ENCODE measurements around the gene DOK6. TPM values are rescaled to one million over a fixed set of nuclear protein-coding genes. Genes with fewer than 3 reads are reported as not detected.

DOK6 gene
- total RNA-seq, 5 donors from 2014 or later (not counting 1 experiment from before 2014, with no cell fraction given), result 0.03 TPM; not detected in 4

DNA sequence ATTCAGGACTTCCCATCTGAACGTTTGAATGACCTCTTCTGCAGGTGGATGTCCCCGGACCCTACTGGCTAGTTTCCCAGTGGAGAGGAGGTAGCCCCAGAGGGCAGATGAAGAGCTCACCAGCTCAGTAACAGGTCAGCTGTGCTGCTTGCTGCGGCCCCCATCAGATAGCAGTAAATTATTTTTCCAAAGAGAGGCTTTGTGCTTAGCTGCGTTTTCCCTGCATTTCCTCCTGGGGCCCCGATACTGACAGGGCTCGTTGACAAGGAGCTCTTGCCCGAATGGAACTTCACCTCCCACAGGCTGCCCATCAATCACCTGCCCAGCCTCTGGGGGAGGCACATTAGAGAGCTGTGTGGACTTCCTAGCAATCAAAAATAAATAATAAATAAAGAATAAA is 185.8 kb downstream of the DOK6 start:
- peaks cover 2 to 3% of the 10 kb centered on the region in 2 donors for H3K27me3 Mint-ChIP-seq
- no peak overlapping the region for H3K4me3 ChIP-seq (ENCODE audit: control insufficient read depth in 1 of 2, extremely low read depth in 1 of 2, low read length in 1 of 2)
- no peak overlapping the region for H3K27ac ChIP-seq (ENCODE audit: low read length)
- POLR2A ChIA-PET, result interaction anchor here in 1 of 2 donors (0.6 kb wide), 1 partner anchor 313 kb away, joined by 3 read pairs; no protein-coding TSS in a partner anchor
- CTCF ChIA-PET, result no interaction called here
- no peaks in the 10 kb centered on the region for H3K4me1 Mint-ChIP-seq
- H3K9me3 ChIP-seq, result no peaks in the 10 kb centered on the region
- no peak for ATAC-seq (replicated peaks in 1 of 4)
- H3K9me3 Mint-ChIP-seq, result no peaks in the 10 kb centered on the region
- no peaks in the 10 kb centered on the region for H3K36me3 Mint-ChIP-seq
- H3K4me1 ChIP-seq (ENCODE audit: control insufficient read depth in 1 of 2, extremely low read depth in 1 of 2, insufficient read depth in 2 of 2, low read length in 2 of 2), result no peaks in the 10 kb centered on the region
- no peak overlapping the region for H3K27ac Mint-ChIP-seq
- H3K36me3 ChIP-seq (ENCODE audit: control insufficient read depth in 2 of 2, extremely low read depth in 1 of 2, insufficient read depth in 1 of 2, low read length in 1 of 2), result no peaks in the 10 kb centered on the region
- 67% methylated on average over 2 of the region's 7 CpGs for WGBS (ENCODE audit: insufficient coverage)
- peaks cover 0 to 6% of the 10 kb centered on the region in 2 experiments for H3K27me3 ChIP-seq (replicated peaks in 1 of 2; ENCODE audit: control insufficient read depth in 2 of 2, extremely low read depth in 1 of 2, insufficient read depth in 2 of 2, low read length in 1 of 2)
- H3K4me3 Mint-ChIP-seq, result no peak overlapping the region
- no peak for DNase-seq

DNA sequence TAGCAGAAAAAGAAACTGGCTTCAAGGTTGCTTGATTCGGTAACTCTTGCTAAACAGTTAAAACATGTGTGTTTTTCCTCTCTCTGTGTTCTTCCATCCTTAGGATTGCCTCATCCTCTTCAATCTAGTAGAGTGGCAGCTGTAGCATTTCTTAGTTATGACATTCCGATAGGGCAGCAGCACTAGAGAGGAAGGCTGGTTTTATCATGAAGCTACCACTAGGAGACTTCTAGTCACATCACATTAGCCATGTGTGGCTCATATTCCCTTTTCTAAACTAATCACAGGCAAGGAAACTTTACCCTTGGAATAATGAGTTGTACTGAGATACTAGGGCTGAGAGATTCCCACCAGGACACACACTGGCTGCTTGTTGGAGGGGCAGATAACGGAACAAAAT is 187.6 kb downstream of the DOK6 start:
- Histone ChIP-seq H3K9me3 (no peaks in the 10 kb centered on the region), H3K4me3 (ENCODE audit: control insufficient read depth in 1 of 2, extremely low read depth in 1 of 2, low read length in 1 of 2) (no peak overlapping the region), H3K4me1 (ENCODE audit: control insufficient read depth in 1 of 2, extremely low read depth in 1 of 2, insufficient read depth in 2 of 2, low read length in 2 of 2) (no peaks in the 10 kb centered on the region), H3K36me3 (ENCODE audit: control insufficient read depth in 2 of 2, extremely low read depth in 1 of 2, insufficient read depth in 1 of 2, low read length in 1 of 2) (no peaks in the 10 kb centered on the region), H3K27me3 (replicated peaks in 1 of 2; ENCODE audit: control insufficient read depth in 2 of 2, extremely low read depth in 1 of 2, insufficient read depth in 2 of 2, low read length in 1 of 2) (peaks cover 0 to 6% of the 10 kb centered on the region in 2 experiments), H3K27ac (ENCODE audit: low read length) (no peak overlapping the region)
- POLR2A ChIA-PET, result no interaction called here
- no peak for DNase-seq
- H3K9me3 Mint-ChIP-seq, result no peaks in the 10 kb centered on the region
- H3K36me3 Mint-ChIP-seq, result no peaks in the 10 kb centered on the region
- CTCF ChIA-PET, result no interaction called here
- no peak for ATAC-seq (replicated peaks in 1 of 4)
- H3K27ac Mint-ChIP-seq, result no peak overlapping the region
- no CpG with 5 or more reads among the region's 3 CpGs for WGBS (ENCODE audit: insufficient coverage)
- H3K27me3 Mint-ChIP-seq, result peaks cover 2 to 3% of the 10 kb centered on the region in 2 donors
- H3K4me1 Mint-ChIP-seq, result no peaks in the 10 kb centered on the region
- H3K4me3 Mint-ChIP-seq, result no peak overlapping the region

DNA sequence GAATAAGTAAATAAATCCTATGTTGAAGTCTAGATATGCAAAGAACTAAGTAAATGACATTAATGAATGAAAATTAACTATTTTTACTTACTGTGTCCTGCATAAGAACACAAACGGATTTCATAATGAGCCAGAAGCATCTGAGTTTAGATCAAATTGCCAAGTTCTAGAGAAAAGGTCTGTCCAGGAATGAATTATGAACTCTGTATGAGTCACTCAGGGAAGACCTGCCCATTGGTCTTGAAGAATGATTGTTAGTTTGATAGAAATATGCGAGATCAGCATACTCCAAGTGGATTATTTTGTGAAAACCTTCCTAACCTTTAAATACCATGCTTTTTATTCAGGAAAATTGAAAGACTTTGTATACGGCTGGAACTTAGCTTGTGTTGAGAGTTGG is 189.5 kb downstream of the DOK6 start:
- peaks cover 0 to 4% (median 0%) of the 10 kb centered on the region in 3 donors for H3K9me3 Mint-ChIP-seq
- ATAC-seq (replicated peaks in 1 of 4) (no peak), DNase-seq (no peak)
- Histone ChIP-seq H3K4me3 (ENCODE audit: control insufficient read depth in 1 of 2, extremely low read depth in 1 of 2, low read length in 1 of 2) (no peak overlapping the region), H3K36me3 (ENCODE audit: control insufficient read depth in 2 of 2, extremely low read depth in 1 of 2, insufficient read depth in 1 of 2, low read length in 1 of 2) (no peaks in the 10 kb centered on the region), H3K27ac (ENCODE audit: low read length) (no peak overlapping the region), H3K9me3 (no peaks in the 10 kb centered on the region), H3K27me3 (replicated peaks in 1 of 2; ENCODE audit: control insufficient read depth in 2 of 2, extremely low read depth in 1 of 2, insufficient read depth in 2 of 2, low read length in 1 of 2) (peaks cover 0 to 3% of the 10 kb centered on the region in 2 experiments), H3K4me1 (ENCODE audit: control insufficient read depth in 1 of 2, extremely low read depth in 1 of 2, insufficient read depth in 2 of 2, low read length in 2 of 2) (no peaks in the 10 kb centered on the region)
- no peak overlapping the region for H3K4me3 Mint-ChIP-seq
- POLR2A ChIA-PET, result no interaction called here
- CTCF ChIA-PET, result no interaction called here
- H3K36me3 Mint-ChIP-seq, result no peaks in the 10 kb centered on the region
- H3K27ac Mint-ChIP-seq, result no peak overlapping the region
- no CpG with 5 or more reads among the region's 3 CpGs for WGBS (ENCODE audit: insufficient coverage)
- no peaks in the 10 kb centered on the region for H3K4me1 Mint-ChIP-seq
- peaks cover 2 to 3% of the 10 kb centered on the region in 2 donors for H3K27me3 Mint-ChIP-seq

DNA sequence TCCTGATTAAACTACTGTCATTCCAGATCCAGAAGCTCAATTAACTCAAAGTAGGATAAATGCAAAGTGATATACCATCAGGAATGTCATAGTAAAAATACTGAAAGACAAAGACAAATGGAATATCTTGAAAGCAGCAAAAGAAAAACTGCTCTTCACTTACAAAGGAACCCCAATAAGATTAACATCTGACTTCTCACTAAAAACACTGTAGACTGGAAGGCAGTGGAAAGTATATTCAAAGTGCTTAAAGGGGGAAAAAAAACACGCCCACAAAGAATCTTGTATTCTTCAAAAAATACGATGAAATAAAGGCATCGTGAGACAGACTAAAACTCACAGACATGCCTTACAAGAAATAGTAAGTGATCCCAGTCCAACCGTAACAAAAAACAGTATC is 195.7 kb downstream of the DOK6 start:
- peaks cover 2 to 18% (median 3%) of the 10 kb centered on the region in 3 donors for H3K9me3 Mint-ChIP-seq
- POLR2A ChIA-PET, result interaction anchor here in 1 of 2 donors (0.5 kb wide), 1 partner anchor 34 kb away, joined by 3 read pairs; no protein-coding TSS in a partner anchor
- Histone ChIP-seq H3K36me3 (ENCODE audit: control insufficient read depth in 2 of 2, extremely low read depth in 1 of 2, insufficient read depth in 1 of 2, low read length in 1 of 2) (no peaks in the 10 kb centered on the region), H3K4me1 (ENCODE audit: control insufficient read depth in 1 of 2, extremely low read depth in 1 of 2, insufficient read depth in 2 of 2, low read length in 2 of 2) (no peaks in the 10 kb centered on the region), H3K4me3 (ENCODE audit: control insufficient read depth in 1 of 2, extremely low read depth in 1 of 2, low read length in 1 of 2) (no peak overlapping the region), H3K27me3 (replicated peaks in 1 of 2; ENCODE audit: control insufficient read depth in 2 of 2, extremely low read depth in 1 of 2, insufficient read depth in 2 of 2, low read length in 1 of 2) (no peaks in the 10 kb centered on the region), H3K9me3 (no peaks in the 10 kb centered on the region), H3K27ac (ENCODE audit: low read length) (no peak overlapping the region)
- WGBS (ENCODE audit: insufficient coverage), result no CpG with 5 or more reads among the region's 4 CpGs
- no peak for ATAC-seq (replicated peaks in 1 of 4)
- no peak overlapping the region for H3K4me3 Mint-ChIP-seq
- CTCF ChIA-PET, result interaction anchor here in 1 of 2 donors (0.7 kb wide), 1 partner anchor 322 kb away, joined by 3 read pairs; no protein-coding TSS in a partner anchor
- no peak for DNase-seq
- H3K27me3 Mint-ChIP-seq, result peaks cover 0 to 3% of the 10 kb centered on the region in 2 donors
- H3K4me1 Mint-ChIP-seq, result no peaks in the 10 kb centered on the region
- H3K27ac Mint-ChIP-seq, result no peak overlapping the region
- H3K36me3 Mint-ChIP-seq, result no peaks in the 10 kb centered on the region

DNA sequence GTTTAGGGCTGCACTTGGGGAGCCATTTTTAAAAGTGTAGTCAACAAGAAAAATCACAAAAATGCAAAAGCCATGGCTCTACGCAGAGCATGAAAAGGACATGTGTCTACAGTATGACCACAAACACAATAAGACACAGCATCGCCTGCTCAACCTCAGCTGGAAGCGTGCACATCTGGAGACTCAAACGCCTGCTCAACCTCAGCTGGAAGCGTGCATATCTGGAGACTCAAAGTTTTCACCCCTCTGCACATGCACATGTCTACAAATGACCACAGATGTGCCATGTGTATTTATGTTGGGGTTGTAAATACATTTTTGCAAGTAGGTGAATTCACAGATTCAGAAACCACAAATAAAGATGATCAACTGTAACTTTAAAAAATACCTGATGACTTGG is 196.9 kb downstream of the DOK6 start:
- POLR2A ChIA-PET, result no interaction called here
- no peaks in the 10 kb centered on the region for H3K9me3 ChIP-seq
- peaks cover 2 to 18% (median 3%) of the 10 kb centered on the region in 3 donors for H3K9me3 Mint-ChIP-seq
- no peak overlapping the region for H3K27ac Mint-ChIP-seq
- DNase-seq (no peak), ATAC-seq (replicated peaks in 1 of 4) (no peak)
- no peaks in the 10 kb centered on the region for H3K27me3 ChIP-seq (replicated peaks in 1 of 2; ENCODE audit: control insufficient read depth in 2 of 2, extremely low read depth in 1 of 2, insufficient read depth in 2 of 2, low read length in 1 of 2)
- CTCF ChIA-PET, result no interaction called here
- no peak overlapping the region for H3K4me3 Mint-ChIP-seq
- H3K4me1 Mint-ChIP-seq, result no peaks in the 10 kb centered on the region
- H3K27ac ChIP-seq (ENCODE audit: low read length), result no peak overlapping the region
- H3K4me3 ChIP-seq (ENCODE audit: control insufficient read depth in 1 of 2, extremely low read depth in 1 of 2, low read length in 1 of 2), result no peak overlapping the region
- H3K36me3 ChIP-seq (ENCODE audit: control insufficient read depth in 2 of 2, extremely low read depth in 1 of 2, insufficient read depth in 1 of 2, low read length in 1 of 2), result no peaks in the 10 kb centered on the region
- H3K27me3 Mint-ChIP-seq, result peaks cover 0 to 3% of the 10 kb centered on the region in 2 donors
- no peaks in the 10 kb centered on the region for H3K36me3 Mint-ChIP-seq
- H3K4me1 ChIP-seq (ENCODE audit: control insufficient read depth in 1 of 2, extremely low read depth in 1 of 2, insufficient read depth in 2 of 2, low read length in 2 of 2), result no peaks in the 10 kb centered on the region
- WGBS (ENCODE audit: insufficient coverage), result 100% methylated on average over 3 of the region's 5 CpGs

DNA sequence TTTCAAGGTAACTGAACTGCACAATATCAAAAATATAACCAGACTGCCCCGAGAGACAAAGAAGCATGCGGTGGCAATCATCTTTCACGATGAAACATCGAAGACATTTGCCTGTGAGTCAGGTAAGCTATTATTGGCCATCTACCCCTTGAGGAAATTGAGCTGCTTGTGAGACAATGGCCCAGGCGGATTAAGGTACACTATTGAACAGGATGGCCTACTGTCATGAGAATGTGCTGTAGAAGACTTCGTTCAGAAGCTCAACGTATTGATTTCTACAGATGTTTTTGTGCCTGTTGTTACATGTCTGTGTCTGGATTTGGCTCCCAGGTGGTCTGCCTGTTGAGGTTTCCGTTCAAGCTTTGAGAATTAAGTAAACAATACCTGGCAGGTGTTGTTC is 198.7 kb downstream of the DOK6 start:
- no peaks in the 10 kb centered on the region for H3K36me3 Mint-ChIP-seq
- no peaks in the 10 kb centered on the region for H3K36me3 ChIP-seq (ENCODE audit: control insufficient read depth in 2 of 2, extremely low read depth in 1 of 2, insufficient read depth in 1 of 2, low read length in 1 of 2)
- 91% methylated on average over 5 of the region's 8 CpGs for WGBS (ENCODE audit: insufficient coverage)
- no peak overlapping the region for H3K27ac ChIP-seq (ENCODE audit: low read length)
- ChIA-PET POLR2A (no interaction called here), CTCF (no interaction called here)
- H3K9me3 Mint-ChIP-seq, result peaks cover 2 to 18% (median 3%) of the 10 kb centered on the region in 3 donors
- H3K9me3 ChIP-seq, result no peaks in the 10 kb centered on the region
- H3K27me3 Mint-ChIP-seq, result peaks cover 0 to 3% of the 10 kb centered on the region in 2 donors
- no peaks in the 10 kb centered on the region for H3K27me3 ChIP-seq (replicated peaks in 1 of 2; ENCODE audit: control insufficient read depth in 2 of 2, extremely low read depth in 1 of 2, insufficient read depth in 2 of 2, low read length in 1 of 2)
- no peak overlapping the region for H3K4me3 Mint-ChIP-seq
- H3K4me1 ChIP-seq (ENCODE audit: control insufficient read depth in 1 of 2, extremely low read depth in 1 of 2, insufficient read depth in 2 of 2, low read length in 2 of 2), result no peaks in the 10 kb centered on the region
- no peak overlapping the region for H3K4me3 ChIP-seq (ENCODE audit: control insufficient read depth in 1 of 2, extremely low read depth in 1 of 2, low read length in 1 of 2)
- DNase-seq, result no peak
- no peaks in the 10 kb centered on the region for H3K4me1 Mint-ChIP-seq
- ATAC-seq (replicated peaks in 1 of 4), result no peak
- no peak overlapping the region for H3K27ac Mint-ChIP-seq

DNA sequence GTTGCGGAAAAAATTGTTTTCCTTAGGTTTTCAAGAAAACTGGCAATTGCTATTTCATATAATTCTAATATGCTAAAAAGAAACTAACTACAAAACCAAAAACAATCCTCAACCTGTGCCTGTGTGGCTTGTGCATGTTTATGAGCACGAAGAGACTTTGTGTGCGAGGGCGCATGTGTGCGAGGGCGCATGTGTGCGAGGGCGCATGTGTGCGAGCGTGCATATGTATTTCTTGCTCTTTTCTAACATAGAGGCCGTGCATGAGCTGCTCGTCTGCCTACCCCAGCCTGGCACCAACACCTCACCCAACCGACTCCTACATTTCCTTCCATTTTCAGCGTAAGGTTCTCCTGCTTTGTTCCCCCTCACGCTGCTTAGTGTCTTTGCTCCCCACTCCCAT is 211.6 kb downstream of the DOK6 start:
- 92% methylated on average over 12 of the region's 15 CpGs for WGBS (ENCODE audit: insufficient coverage)
- H3K27ac ChIP-seq (ENCODE audit: low read length), result no peak overlapping the region
- peaks cover 5 to 6% of the 10 kb centered on the region in 2 donors for H3K27me3 Mint-ChIP-seq
- ChIA-PET POLR2A (no interaction called here), CTCF (no interaction called here)
- DNase-seq (no peak), ATAC-seq (replicated peaks in 1 of 4) (no peak)
- H3K27me3 ChIP-seq (replicated peaks in 1 of 2; ENCODE audit: control insufficient read depth in 2 of 2, extremely low read depth in 1 of 2, insufficient read depth in 2 of 2, low read length in 1 of 2), result no peaks in the 10 kb centered on the region
- no peaks in the 10 kb centered on the region for H3K4me1 ChIP-seq (ENCODE audit: control insufficient read depth in 1 of 2, extremely low read depth in 1 of 2, insufficient read depth in 2 of 2, low read length in 2 of 2)
- H3K9me3 Mint-ChIP-seq, result no peaks in the 10 kb centered on the region
- H3K4me1 Mint-ChIP-seq, result no peaks in the 10 kb centered on the region
- H3K4me3 Mint-ChIP-seq, result no peak overlapping the region
- H3K9me3 ChIP-seq, result no peaks in the 10 kb centered on the region
- no peaks in the 10 kb centered on the region for H3K36me3 ChIP-seq (ENCODE audit: control insufficient read depth in 2 of 2, extremely low read depth in 1 of 2, insufficient read depth in 1 of 2, low read length in 1 of 2)
- H3K4me3 ChIP-seq (ENCODE audit: control insufficient read depth in 1 of 2, extremely low read depth in 1 of 2, low read length in 1 of 2), result no peak overlapping the region
- H3K27ac Mint-ChIP-seq, result no peak overlapping the region
- no peaks in the 10 kb centered on the region for H3K36me3 Mint-ChIP-seq

Measured in T-cell (primary cell).